Activated CD4-positive, alpha-beta memory T cell treated with anti-CD3 and anti-CD28 coated beads, Interleukin-2, amount 10 ng/mL, durations not matched to agents 7 days and 5 days (primary cell): ENCODE data around the gene BHLHE23. TPM values are rescaled to one million over a fixed set of nuclear protein-coding genes. Genes with fewer than 3 reads are reported as not detected.

ENCODE experiments used
- CTCF ChIA-PET: fragments of 350-600 bp; sonication (Branson Sonifier 250); formaldehyde crosslinking; loops from one replicate; lab custom pipeline; 2021; ENCODE audit warnings: antibody characterized with exemption, inconsistent platforms; lab: Charles Lee
- POLR2A ChIA-PET: fragments of 350-600 bp; sonication (Branson Sonifier 250); formaldehyde crosslinking; loops from one replicate; lab custom pipeline; 2021; ENCODE audit warnings: antibody characterized with exemption; lab: Charles Lee
- DNase-seq: peaks from one replicate; pipeline ENCODE4 v3.0.0-alpha.2; 2020
- H3K27ac Mint-ChIP-seq: one replicate; pipeline ENCODE4 v1.8.0; 2021; ENCODE audit warnings: mild to moderate bottlenecking, mixed read lengths
- H3K27me3 Mint-ChIP-seq: one replicate; pipeline ENCODE4 v1.8.0; 2021; ENCODE audit warnings: mixed read lengths
- H3K36me3 Mint-ChIP-seq: one replicate; pipeline ENCODE4 v1.8.0; 2021; ENCODE audit warnings: low read depth, mixed read lengths
- H3K4me1 Mint-ChIP-seq: one replicate; pipeline ENCODE4 v1.8.0; 2021; ENCODE audit warnings: mixed read lengths
- H3K4me3 Mint-ChIP-seq: one replicate; pipeline ENCODE4 v1.8.0; 2021; ENCODE audit warnings: mild to moderate bottlenecking, mixed read lengths
- H3K9me3 Mint-ChIP-seq: one replicate; pipeline ENCODE4 v1.8.0; 2021; ENCODE audit warnings: mixed read lengths
- total RNA-seq, 2 experiments: library from RNA; stranded (reverse); gene quantifications; one replicate each; pipeline ENCODE4 v1.2.3, GENCODE V29; 2021

BHLHE23 gene
- total RNA-seq, 2 experiments from 2014 or later, result not detected

GRCh38 chr20:62959101-62959971 is 47.4 kb downstream of the BHLHE23 start:
- peaks cover 5% of the 10 kb centered on the region for H3K4me1 Mint-ChIP-seq
- DNase-seq, result no peak
- H3K27ac Mint-ChIP-seq, result no peak overlapping the region
- H3K36me3 Mint-ChIP-seq, result no peaks in the 10 kb centered on the region
- no peaks in the 10 kb centered on the region for H3K27me3 Mint-ChIP-seq
- H3K4me3 Mint-ChIP-seq, result no peak overlapping the region
- H3K9me3 Mint-ChIP-seq, result no peaks in the 10 kb centered on the region
- CTCF ChIA-PET, result interaction anchor here (1.4 kb wide), 1 partner anchor 13 kb away, joined by 3 read pairs; no protein-coding TSS in a partner anchor
- POLR2A ChIA-PET, result interaction anchor here (0.7 kb wide), 1 partner anchor 13 kb away, joined by 3 read pairs; no protein-coding TSS in a partner anchor

DNA sequence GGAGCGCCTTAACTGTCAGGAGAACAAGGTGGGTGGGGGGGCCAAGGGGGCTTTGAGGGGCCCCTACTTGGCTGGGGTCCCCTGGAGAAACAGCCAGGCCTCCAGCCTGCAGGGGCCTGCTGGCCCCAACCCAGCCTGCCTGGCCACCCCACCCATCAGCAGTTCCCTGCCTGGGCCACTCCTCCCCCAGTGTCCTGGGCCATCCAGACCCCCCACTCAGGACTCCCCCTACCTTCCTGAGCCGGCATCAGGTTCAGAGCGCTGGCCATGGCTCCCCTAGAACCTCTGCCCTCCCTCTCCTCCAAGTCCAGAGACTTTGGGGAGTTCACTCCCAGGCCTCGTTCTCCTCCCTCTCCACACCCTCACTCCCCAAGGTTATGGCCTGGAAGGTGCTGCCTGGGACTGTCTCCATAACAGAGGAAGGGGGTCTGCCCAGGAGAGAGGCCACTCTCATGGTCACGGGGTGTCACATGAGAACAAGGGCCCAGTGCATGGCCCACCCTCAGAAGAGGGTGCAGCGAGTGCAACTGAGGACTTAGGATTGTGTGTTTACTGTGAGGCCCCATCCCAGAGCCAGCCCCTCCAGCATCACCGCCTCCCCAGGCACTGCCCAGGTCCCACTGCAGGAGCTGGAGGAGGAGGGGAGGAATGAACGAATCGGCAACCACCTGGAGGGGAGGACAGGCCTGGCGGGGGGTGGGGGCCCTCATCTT is 48.2 kb downstream of the BHLHE23 start:
- no peaks in the 10 kb centered on the region for H3K9me3 Mint-ChIP-seq

DNA sequence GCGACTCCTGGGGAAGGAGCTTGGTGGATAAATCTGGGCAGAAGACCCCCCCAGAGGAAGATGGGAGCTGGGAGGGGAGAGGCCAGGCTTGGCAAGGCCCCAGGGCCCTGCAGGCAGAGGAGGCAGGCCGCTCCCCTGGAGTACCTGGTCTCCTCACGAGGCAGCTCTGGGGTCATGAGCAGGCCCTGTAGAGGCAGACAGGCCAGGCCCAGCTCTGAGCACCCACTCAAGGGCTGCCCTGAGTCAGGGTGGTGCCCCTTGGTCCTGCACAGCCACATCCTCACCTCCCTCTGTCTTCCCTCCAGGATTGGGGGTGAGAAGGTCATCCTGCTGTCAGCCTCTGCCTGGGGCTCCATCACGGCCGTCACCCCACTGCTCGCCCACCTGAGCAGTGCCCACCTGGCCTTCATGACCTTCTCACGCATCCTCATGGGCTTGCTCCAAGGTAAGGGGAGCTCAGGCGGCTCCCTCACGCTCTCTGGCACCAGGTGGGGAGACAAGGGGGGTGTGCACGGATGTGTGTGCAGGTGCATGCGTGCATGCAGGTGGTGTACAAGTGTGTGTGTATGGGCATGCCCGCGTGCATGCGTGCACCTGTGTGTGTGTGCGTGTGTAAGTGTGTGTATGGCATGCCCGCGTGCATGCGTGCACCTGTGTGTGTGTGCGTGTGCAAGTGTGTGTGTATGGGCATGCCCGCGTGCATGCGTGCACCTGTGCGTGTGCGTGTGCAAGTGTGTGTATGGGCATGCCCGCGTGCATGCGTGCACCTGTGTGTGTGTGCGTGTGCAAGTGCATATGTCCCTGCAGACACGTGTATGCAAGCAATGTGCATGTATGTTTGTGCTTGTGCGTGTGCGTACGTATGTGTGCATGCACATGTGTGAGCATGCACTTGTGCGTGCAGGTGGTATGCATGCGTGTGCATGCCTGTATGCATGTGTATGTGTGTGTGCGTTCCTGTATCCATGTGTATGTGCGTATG is 49.3 kb downstream of the BHLHE23 start:
- H3K9me3 Mint-ChIP-seq, result no peaks in the 10 kb centered on the region
- CTCF ChIA-PET, result no interaction called here

More for the DNA sequence above, 48.2 kb downstream of the BHLHE23 start:
- Mint-ChIP-seq H3K4me1 (peaks cover 13% of the 10 kb centered on the region), H3K27ac (no peak overlapping the region), H3K27me3 (no peaks in the 10 kb centered on the region), H3K36me3 (no peaks in the 10 kb centered on the region), H3K4me3 (no peak overlapping the region)
- ChIA-PET CTCF (interaction anchor here (1.4 kb wide), 1 partner anchor 14 kb away, joined by 3 read pairs; no protein-coding TSS in a partner anchor), POLR2A (no interaction called here)
- DNase-seq, result no peak

GRCh38 chr20:62956387-62957135 is 50.2 kb downstream of the BHLHE23 start:
- CTCF ChIA-PET, result no interaction called here
- Mint-ChIP-seq H3K9me3 (no peaks in the 10 kb centered on the region), H3K36me3 (no peaks in the 10 kb centered on the region), H3K27me3 (no peaks in the 10 kb centered on the region), H3K27ac (no peak overlapping the region), H3K4me1 (peaks cover 24% of the 10 kb centered on the region), H3K4me3 (no peak overlapping the region)
- POLR2A ChIA-PET, result no interaction called here
- no peak for DNase-seq

More for the DNA sequence above, 49.3 kb downstream of the BHLHE23 start:
- no peak for DNase-seq
- Mint-ChIP-seq H3K4me1 (peaks cover 21% of the 10 kb centered on the region), H3K4me3 (no peak overlapping the region), H3K27me3 (no peaks in the 10 kb centered on the region), H3K36me3 (no peaks in the 10 kb centered on the region), H3K27ac (no peak overlapping the region)
- POLR2A ChIA-PET, result no interaction called here

Other genes starting within 250 kb of the BHLHE23 start
- gene MRGBP, start 210.5 kb downstream of the BHLHE23 start, total RNA-seq, result 10 to 100 TPM; 14.9 to 15.8 TPM
- 10 to 100 TPM; 71.1 to 73.4 TPM for gene OGFR, start 202.1 kb downstream of the BHLHE23 start, total RNA-seq
- gene COL9A3, start 189.9 kb downstream of the BHLHE23 start, total RNA-seq, result not detected
- gene TCFL5, start 145.1 kb downstream of the BHLHE23 start, total RNA-seq, result 1 to 10 TPM; 6.0 to 6.2 TPM
- 10 to 100 TPM; 62.2 to 66.2 TPM for gene DIDO1, start 80.5 kb downstream of the BHLHE23 start, total RNA-seq
- gene GID8, start 68.8 kb downstream of the BHLHE23 start, total RNA-seq, result 10 to 100 TPM; 31.9 to 32.8 TPM
- 1 to 10 TPM; 4.7 to 5.8 TPM for gene SLC17A9, start 54.3 kb downstream of the BHLHE23 start, total RNA-seq
- 10 to 100 TPM; 36.1 to 36.8 TPM for gene YTHDF1, start 209.2 kb upstream of the BHLHE23 start, total RNA-seq
- gene BIRC7, start 228.9 kb upstream of the BHLHE23 start, total RNA-seq, result not detected
- gene NKAIN4, start 247.5 kb upstream of the BHLHE23 start, total RNA-seq, result not detected